ENCODE measurements around the gene LTC4S.
A peak's percentile ranks its signal among the peaks of the same experiment; 100 is the strongest.
"Not testable (repeated sequence)": the region's sequence is repeated elsewhere in the genome, so short reads cannot be mapped to it uniquely, and the experiment has no call there.

LTC4S gene

DNA sequence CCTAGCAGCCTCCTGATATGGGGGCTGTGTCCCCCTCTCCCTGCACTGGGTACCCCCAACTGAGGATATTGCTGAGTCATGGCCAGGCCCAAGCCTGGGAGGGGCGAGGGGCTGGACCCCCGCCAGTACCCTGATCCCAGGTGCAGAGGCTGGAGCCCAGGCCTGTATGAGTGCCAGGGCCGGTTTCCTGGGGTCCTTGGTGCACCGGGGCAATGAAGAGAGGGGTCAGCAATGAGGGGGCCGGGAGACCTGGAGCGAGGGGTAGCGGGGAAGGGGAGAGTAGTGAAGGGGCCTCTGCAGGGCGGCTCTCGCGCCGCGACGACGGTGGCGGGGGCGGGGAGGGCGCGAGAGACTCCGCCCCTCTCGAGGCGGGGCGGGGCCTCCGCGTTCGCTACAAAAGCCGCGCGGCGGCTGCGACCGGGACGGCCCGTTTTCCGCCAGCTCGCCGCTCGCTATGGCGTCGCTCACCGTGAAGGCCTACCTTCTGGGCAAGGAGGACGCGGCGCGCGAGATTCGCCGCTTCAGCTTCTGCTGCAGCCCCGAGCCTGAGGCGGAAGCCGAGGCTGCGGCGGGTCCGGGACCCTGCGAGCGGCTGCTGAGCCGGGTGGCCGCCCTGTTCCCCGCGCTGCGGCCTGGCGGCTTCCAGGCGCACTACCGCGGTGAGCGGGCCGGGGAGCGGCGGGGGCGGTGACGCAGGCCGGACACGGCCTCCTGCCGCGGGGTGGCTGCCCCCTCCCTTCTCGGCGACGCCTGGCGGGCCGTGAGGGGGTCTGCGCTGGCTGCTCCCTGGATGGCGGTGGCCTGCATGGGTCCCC lies 26.9 kb downstream of the LTC4S start, which contains the start of gene SQSTM1:
Gene SQSTM1, plus strand, starts transcription at position 423 of the 815 bp plus-strand sequence. Its CDS starts 32 bp downstream, at position 455.
- DNase-seq (ENCODE audit: extremely low spot score, insufficient read length, low read depth) (peak; percentile 78), FAIRE-seq (peak; percentile 64)

DNA sequence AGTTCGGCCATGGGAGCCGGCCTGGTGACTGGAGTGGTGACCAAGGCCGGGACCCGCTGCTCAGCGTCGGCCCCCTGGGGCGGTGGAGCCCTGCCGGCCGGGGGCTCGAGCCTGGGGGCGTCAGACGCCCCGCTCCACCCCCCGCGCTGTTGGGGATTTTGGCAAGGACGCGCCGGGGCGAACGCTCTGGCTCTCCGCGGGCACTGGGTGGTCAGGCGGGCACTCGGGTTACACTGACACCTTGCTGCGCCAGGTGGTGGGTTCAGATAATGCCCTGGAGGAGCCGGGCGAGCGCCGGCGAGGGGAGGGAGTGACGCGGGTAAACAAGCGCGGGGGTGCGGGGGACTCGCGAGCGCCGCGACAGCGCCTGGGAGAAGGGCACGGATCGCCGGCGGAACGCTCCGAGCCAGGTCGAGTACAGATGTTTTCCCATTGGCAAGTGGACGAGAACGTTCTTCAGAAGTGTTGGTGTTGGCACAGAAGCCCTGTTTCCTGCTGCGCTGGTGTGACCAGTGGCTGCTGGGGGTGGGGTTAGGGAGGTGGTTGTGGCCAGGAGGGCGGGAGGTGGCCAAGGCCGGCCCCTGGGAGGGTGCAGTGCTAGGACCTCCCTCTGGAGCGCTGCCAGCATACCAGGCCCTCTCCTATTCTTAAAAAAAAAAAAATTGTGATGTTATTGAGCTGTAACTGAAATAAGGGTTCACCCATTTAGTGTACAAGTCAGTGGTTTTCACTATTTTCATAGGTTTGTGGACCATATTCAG lies 27.7 kb downstream of the LTC4S start:
- peak; percentile 91 for DNase-seq (ENCODE audit: extremely low spot score, insufficient read length, low read depth)
- peak; percentile 93 for FAIRE-seq

DNA sequence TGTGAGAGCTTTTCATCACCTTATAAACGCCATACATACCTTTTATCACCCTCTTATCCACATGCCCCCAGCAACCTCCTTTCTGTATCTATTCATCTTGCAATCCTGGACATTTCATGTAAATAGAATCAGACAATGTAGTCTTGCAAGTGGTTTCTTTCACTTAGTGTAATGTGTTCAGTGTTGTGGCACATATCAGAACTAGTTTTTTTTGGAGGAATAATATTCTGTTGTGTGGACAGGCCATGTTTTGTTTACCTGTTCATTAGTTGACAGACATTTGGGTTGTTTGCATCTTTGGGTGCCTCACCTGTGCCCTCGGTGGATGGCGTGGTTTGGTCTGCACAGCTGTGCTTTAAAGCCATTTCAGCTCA lies 28.3 kb downstream of the LTC4S start:
- DNase-seq (ENCODE audit: extremely low spot score, insufficient read length, low read depth) (no peak), FAIRE-seq (no peak)

DNA sequence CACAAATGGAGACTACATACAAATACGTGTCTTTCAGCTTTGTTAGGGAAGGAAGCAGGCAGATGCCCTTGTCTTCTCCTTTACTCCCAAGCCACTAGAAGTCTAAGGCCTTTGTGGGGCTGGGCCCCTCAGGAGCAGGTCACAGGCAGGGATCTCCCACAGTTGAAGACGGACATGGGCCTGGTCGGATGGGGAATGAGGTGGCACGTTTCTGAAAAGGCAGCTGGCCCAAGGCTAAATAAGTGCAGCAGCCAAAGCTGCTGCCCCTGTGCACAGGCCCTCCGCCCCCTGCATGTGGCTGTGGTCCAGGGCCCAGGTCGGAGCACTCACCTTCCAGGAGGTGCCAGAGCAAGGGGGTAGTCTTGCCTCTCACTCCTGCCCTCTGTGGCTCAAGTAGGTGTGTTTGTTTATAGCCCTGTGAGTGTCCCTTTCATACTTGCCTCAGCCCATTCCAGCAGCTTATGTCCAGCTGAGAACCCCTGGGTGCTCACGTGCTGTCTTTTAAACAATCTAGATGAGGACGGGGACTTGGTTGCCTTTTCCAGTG lies 28.7 kb downstream of the LTC4S start:
- FAIRE-seq = no peak
- no peak for DNase-seq (ENCODE audit: extremely low spot score, insufficient read length, low read depth)

DNA sequence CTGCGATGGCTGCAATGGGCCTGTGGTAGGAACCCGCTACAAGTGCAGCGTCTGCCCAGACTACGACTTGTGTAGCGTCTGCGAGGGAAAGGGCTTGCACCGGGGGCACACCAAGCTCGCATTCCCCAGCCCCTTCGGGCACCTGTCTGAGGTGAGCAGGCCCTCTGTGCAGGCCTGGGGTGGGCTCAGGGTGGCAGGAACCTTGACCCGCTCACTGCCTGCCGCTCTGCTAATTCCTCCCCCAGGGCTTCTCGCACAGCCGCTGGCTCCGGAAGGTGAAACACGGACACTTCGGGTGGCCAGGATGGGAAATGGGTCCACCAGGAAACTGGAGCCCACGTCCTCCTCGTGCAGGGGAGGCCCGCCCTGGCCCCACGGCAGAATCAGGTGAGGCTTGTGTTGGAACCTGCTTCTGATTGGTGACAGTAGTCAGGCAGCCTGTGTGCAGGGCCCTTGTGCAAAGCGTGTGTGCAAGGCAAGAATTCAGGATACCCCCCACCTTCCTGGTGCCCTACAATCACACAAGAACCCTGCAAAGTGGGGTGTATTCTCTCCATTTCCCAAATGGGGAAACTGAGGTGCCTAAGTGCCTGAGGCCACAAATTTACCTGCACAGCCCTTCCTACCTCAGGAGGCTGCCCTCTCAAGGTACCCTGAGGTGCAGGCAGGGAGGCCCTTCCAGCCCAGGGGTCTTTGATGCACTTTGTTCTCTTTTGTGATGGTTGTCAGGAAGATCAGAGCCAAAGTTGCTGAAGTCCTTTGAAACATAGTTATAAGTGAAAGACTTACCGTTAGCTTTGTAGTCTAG lies 30.4 kb downstream of the LTC4S start:
- no peak for DNase-seq (ENCODE audit: extremely low spot score, insufficient read length, low read depth)
- no peak for FAIRE-seq

DNA sequence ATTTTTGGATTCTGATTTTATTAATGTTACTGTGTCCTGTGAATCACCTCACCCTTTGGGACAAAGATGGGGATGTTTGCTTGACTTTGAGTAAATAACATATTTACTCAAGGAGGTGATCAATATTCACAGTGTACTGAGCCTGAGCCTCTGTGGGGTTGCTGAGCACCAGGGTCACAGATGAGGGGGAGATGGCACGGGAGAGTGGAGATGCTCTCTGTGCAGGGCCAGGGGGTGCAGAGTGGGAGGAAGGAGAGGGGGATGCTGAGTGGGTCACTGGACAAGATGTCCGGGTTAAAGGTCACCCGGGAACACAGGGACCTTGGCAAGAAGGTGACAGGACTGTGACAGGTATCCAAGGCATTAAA lies 30.9 kb downstream of the LTC4S start:
- no peak for FAIRE-seq
- no peak for DNase-seq (ENCODE audit: extremely low spot score, insufficient read length, low read depth)

DNA sequence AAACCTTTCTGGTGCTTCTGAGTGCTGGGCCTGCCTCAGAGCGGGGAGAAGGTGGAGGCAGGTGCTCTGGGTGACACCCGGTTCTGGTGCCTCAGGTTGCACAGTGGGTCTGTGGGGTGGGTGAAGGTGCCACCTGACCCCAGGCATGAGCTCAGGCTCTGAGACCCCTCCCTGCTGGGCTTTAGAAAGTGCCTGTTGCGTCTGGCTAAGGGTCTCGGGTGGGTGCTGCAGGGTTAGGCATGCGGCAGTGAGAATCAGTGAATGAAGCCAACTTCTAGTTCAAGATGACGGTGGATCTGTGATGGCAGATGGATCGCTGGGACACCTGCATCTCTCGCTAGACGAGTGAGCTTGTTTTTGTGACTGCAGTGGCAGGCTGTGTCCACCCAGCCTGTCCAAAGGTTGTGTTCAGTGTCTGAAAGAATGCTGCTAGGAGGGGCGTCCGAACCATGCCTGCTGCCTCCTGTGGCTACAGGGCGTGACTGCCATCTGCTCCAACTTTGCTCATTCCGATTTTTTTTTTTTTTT lies 31.9 kb downstream of the LTC4S start:
- no peak for FAIRE-seq
- no peak for DNase-seq (ENCODE audit: extremely low spot score, insufficient read length, low read depth)

DNA sequence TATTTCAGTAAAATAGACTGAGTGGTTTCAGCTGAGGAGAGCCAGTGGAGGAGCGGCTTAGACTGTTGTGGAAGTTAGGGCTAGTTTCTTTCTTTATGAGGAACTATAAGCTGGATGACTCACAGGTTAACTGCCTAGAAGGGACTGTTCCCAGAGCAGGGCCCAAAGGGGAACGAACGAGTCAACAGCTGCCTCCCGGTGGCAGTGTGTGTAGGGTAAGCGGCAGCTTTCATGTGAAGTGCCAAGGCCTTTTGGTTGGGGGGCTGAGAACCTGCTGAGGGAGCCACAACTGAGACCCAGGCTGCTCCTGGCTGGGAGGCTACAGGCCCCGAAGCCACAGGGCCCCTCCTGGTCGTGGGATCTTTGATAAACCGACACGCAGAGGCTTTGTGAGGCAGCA lies 33.9 kb downstream of the LTC4S start:
- FAIRE-seq (no peak), DNase-seq (ENCODE audit: extremely low spot score, insufficient read length, low read depth) (no peak)

DNA sequence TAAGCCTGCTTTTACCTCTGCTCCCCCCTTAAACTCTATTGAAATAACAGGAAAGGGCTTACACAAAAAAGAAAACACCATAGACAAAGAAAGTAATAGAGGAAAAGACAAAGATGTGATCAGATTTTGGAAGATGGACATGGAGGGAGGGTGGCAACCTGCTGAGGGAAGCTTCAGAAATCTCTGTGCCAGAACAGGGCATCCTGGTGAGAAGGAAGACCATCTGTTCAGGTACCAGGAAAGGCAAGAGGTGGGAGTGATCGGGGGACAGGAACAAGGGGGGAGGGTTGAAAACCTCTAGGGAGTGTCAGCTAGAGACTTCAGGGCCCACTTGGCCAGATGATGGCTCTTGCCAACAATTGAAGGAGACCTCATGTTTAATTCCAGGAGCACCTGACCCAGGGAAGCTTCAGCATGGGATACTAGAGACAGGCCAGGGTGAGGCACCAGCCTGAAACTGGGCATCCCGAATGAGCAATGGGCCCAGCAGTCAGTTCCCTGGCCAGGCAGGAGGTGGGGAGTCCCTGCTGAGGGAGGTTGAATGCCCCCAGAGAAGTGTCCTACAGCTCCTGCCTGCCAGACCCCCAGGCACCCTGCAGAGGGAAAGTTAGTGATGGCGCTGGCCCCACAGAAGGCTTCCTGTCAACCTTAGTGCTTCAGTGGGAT lies 35.1 kb downstream of the LTC4S start:
- no peak for FAIRE-seq

DNA sequence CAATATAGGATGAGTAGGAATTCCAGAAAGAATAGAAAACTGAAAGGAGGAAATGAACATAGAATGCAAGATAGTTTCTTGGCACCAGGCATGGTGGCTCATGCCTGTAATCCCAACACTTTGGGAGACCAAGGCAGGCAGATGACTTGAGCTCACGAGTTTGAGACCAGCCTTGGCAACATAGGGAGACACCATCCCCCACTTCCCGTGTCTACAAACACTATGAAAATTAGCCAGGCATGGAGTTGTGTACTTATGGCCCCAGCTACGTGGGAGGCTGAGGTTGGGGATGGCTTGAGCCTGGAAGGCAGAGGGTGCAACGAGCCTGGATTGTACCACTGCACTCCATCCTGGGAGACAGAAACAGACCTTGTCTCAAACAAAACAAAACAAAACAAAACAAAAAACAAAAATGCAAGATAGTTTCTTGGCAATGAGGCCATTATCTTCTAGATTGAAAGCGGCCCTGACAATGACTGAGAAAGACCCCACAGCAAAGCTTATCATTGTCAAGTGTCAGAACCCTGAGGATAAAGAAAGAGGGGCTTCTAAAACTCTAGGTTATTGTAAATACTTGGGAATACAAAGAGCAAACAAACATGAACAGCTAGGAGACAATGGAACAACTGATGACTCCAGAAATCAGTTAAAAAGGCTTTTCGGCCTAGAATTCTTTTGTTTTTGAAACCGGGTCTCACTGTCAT lies 36.1 kb downstream of the LTC4S start:
- FAIRE-seq (no peak), DNase-seq (ENCODE audit: extremely low spot score, insufficient read length, low read depth) (no peak)

More for the DNA sequence above, 35.1 kb downstream of the LTC4S start:
- DNase-seq (ENCODE audit: extremely low spot score, insufficient read length, low read depth) = no peak

DNA sequence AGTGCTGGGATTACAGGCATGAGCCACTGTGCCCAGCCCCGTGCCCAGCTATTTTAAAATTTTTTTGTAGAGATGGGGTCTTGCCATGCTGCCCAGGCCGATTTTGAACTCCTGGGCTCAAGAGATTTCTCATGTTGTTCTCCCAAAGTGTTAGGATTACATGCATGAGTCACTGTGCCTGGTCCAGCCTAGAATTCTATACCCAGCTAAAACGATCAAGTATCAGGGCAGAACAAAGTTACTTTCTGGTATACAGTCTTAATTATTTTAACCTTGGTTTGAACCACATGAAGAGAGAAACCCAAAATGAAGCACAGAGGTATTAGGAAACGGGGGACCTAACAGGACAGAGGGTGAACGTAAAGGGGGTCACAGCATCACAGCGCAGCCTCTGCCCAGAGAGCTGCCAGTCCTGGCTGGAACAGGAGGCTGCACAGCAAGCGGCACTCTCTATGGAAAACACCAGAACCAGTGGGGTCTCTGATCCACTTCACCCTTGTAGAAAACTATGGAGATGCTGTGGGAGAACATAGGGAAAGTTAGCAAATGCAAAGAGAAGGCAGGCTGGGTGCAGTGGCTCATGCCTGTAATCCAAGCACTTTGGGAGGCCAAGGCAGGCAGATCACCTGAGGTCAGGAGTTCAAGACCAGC lies 37.2 kb downstream of the LTC4S start:
- no peak for FAIRE-seq
- no peak for DNase-seq (ENCODE audit: extremely low spot score, insufficient read length, low read depth)

DNA sequence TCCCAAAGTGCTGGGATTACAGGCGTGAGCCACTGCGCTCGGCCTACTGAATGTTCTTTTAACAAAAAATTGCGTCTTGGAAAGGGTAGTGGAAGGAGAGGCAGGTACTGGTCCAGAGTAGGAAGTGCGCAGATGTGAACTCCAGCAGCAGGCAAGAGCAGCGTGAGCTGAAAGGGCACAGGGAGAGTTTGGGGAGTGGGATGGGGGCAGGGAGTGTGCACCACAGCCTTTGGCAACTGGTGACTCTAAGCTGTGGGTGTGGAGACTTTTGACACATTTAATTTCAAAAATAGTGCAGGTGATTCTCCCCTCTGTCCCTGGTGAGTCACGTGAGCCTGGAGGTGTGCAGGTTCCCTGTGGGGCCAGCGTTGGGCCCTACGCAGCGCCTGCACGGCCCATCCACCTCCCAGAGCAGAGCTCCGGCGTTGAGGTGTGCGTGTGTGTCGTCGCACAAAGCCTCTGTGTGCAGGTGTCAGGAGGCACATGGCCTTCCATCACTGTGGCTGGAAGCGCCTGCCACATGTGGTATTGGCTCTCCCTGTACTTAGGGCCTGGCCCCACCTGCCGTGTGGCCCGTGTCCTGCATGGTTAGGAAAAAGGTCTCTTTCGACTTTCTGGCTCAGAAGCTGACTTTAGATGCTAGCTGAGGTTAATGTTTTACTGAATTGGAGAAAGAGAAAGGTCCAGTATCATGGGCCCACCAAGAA lies 38.4 kb downstream of the LTC4S start:
- FAIRE-seq = no peak
- no peak for DNase-seq (ENCODE audit: extremely low spot score, insufficient read length, low read depth)

DNA sequence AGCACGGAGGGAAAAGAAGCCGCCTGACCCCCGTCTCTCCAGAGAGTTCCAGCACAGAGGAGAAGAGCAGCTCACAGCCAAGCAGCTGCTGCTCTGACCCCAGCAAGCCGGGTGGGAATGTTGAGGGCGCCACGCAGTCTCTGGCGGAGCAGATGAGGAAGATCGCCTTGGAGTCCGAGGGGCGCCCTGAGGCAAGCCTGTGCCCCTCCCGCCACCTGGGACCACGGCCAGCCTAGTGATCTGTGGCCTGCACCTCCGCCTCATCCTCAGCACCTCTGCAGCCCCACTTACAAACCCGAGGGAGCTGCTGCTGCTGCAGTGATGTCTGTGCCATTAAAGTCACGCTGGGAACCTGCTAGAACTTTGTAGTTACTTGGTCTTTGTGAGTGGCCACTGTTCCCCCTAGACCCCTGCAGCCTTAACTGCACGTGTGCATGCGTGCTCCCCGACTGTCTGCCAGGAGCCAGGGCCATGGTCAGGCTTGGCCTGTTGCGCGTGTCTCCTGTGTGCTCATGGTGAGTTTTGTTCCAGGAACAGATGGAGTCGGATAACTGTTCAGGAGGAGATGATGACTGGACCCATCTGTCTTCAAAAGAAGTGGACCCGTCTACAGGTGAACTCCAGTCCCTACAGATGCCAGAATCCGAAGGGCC lies 39.4 kb downstream of the LTC4S start:
- FAIRE-seq = no peak

DNA sequence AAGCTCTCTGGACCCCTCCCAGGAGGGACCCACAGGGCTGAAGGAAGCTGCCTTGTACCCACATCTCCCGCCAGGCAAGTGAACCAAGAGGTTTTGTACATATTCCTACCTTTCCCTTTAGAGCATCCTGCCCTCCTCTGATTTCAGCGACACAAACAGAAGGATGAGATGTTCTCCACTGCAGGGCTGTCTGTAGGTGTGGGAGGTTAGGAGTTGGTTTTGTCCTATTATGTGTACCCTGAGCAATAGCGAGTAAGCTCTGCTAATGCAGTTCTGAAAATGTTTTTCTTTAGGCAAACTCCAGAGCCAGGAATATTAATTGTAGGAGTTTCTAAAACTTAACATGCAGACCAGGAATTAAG lies 39.9 kb downstream of the LTC4S start:
- no peak for FAIRE-seq

More for the DNA sequence above, 39.4 kb downstream of the LTC4S start:
- DNase-seq (ENCODE audit: extremely low spot score, insufficient read length, low read depth) = no peak

DNA sequence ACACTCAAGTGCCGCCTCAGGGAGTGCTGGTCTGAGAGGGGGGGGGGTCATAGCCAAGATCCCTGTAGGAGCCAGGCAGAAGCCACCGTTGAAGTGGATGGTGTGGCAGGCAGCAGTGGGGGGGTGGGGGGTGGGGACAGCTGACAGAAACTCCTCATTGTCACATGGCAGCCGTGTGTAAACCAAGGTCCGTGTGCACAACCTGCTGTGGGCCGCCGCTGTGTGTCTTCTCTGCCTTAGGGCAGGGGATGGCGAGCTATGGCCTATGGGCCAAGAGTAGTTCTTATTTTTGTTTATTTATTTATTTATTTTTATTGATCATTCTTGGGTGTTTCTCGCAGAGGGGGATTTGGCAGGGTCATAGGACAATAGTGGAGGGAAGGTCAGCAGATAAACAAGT lies 40.3 kb downstream of the LTC4S start:
- FAIRE-seq = no peak
- DNase-seq (ENCODE audit: extremely low spot score, insufficient read length, low read depth) = no peak

More for the DNA sequence above, 39.9 kb downstream of the LTC4S start:
- DNase-seq (ENCODE audit: extremely low spot score, insufficient read length, low read depth) = no peak

DNA sequence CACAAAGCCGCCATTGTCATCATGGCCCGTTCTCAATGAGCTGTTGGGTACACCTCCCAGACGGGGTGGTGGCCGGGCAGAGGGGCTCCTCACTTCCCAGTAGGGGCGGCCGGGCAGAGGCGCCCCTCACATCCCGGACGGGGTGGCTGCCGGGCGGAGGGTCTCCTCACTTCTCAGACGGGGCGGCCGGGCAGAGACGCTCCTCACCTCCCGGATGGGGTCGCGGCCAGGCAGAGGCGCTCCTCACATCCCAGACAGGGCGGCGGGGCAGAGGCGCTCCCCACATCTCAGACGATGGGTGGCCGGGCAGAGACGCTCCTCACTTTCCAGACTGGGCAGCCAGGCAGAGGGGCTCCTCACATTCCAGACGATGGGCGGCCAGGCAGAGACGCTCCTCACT lies 41.1 kb downstream of the LTC4S start:
- not testable (repeated sequence) for DNase-seq (ENCODE audit: extremely low spot score, insufficient read length, low read depth); FAIRE-seq

DNA sequence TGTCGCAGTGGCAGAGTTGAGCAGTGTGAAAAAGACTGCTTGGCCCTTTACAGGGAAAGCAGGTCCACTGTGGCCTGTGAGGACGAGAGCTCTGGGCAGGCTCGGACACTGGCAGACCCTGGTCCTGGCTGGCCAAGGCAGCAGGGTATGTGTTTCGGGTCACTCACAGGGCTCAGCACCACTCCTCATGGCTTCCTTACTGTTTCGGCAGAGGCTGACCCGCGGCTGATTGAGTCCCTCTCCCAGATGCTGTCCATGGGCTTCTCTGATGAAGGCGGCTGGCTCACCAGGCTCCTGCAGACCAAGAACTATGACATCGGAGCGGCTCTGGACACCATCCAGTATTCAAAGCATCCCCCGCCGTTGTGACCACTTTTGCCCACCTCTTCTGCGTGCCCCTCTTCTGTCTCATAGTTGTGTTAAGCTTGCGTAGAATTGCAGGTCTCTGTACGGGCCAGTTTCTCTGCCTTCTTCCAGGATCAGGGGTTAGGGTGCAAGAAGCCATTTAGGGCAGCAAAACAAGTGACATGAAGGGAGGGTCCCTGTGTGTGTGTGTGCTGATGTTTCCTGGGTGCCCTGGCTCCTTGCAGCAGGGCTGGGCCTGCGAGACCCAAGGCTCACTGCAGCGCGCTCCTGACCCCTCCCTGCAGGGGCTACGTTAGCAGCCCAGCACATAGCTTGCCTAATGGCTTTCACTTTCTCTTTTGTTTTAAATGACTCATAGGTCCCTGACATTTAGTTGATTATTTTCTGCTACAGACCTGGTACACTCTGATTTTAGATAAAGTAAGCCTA lies 42.6 kb downstream of the LTC4S start:
- FAIRE-seq = no peak
- DNase-seq (ENCODE audit: extremely low spot score, insufficient read length, low read depth) = no peak

All from GM18507 (cell line).